Stimulated activated CD4-positive, alpha-beta T cell treated with anti-CD3 and anti-CD28 coated beads, Interleukin-12 subunit alpha, Interleukin-12 subunit beta, amount 100 ng/mL, for 24 hours (primary cell): ENCODE data around the gene ITGBL1.
"Not testable (repeated sequence)": the region's sequence is repeated elsewhere in the genome, so short reads cannot be mapped to it uniquely, and the experiment has no call there.

Experiments
- DNase-seq, 2 experiments: peaks; one replicate each; pipeline ENCODE4 v3.0.0-alpha.2; 2020; ENCODE audit warnings: low read depth in 2 of 2

ITGBL1 gene

GRCh38 chr13:101512650-101513049, 60.2 kb downstream of the ITGBL1 start:
- no peak for DNase-seq

GRCh38 chr13:101514100-101514499, 61.6 kb downstream of the ITGBL1 start:
- DNase-seq, result no peak

DNA sequence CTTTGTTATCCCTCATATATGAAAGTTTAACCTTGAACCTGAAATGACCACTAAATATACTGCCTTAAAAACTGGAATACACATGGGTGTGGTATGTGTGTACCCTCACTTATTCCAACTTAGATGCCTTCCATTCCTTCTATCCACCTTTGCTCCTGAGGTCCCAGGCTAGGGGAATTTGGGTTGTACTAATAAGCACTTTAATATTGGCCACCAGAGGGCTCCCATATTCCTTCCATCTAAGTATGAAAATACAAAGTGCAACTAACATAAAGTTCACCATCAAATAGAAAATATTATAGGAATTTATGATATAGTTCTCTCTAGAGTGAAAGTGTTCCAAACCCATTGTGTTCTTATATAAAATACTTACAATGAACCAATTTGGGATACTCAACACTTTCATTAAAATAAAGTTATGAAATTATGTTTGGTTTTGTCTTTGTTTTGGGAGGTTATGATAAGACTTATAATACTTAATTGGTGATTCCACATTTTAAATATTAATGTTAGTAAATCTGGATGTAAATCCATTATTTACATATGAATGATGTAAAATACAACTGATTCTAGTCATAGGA, 62.3 kb downstream of the ITGBL1 start:
- DNase-seq, result no peak

DNA sequence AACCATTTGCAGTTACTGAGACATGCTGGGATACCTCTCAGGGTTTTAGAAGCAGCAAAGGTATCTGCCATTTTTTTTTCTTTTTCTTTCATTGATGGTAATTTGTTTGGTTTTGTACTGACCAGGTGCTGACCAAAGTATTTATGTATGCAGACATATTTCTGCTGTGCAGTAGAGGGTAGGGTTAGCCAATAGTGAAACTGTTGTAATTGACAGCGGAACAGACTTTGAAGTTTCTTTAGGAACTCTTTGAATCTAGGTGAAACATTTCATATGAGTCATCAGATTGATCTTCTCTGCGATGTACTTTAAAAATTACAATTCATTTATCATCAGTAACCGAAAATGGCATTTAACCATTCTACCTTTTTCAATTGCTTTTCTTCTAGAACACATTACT, 63.0 kb downstream of the ITGBL1 start:
- no peak for DNase-seq

- DNase-seq, result no peak
Observed at GRCh38 chr13:101516262-101516661, 63.8 kb downstream of the ITGBL1 start.

GRCh38 chr13:101520672-101521071, 68.2 kb downstream of the ITGBL1 start:
- DNase-seq, result no peak

DNA sequence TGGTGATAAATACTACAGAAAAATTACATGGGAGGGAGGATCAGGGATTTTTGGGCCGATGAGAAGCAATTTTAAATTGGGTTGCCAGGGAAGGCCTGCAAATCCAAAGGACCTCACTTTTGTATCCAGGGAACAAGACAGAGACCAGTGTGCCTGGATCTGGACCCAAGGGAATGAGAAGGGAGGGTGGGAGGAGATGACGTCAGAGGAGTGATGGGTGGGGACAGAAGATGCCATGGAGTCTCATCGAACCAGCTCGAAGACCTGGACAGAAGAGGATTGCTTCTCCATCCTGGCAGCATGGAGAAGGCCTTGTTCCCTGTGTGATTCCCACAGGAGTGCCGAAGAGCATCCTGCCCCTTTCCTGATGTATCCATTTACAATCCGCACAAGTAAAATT, 68.9 kb downstream of the ITGBL1 start:
- no peak for DNase-seq

GRCh38 chr13:101522607-101523006, 70.1 kb downstream of the ITGBL1 start:
- no peak for DNase-seq

DNA sequence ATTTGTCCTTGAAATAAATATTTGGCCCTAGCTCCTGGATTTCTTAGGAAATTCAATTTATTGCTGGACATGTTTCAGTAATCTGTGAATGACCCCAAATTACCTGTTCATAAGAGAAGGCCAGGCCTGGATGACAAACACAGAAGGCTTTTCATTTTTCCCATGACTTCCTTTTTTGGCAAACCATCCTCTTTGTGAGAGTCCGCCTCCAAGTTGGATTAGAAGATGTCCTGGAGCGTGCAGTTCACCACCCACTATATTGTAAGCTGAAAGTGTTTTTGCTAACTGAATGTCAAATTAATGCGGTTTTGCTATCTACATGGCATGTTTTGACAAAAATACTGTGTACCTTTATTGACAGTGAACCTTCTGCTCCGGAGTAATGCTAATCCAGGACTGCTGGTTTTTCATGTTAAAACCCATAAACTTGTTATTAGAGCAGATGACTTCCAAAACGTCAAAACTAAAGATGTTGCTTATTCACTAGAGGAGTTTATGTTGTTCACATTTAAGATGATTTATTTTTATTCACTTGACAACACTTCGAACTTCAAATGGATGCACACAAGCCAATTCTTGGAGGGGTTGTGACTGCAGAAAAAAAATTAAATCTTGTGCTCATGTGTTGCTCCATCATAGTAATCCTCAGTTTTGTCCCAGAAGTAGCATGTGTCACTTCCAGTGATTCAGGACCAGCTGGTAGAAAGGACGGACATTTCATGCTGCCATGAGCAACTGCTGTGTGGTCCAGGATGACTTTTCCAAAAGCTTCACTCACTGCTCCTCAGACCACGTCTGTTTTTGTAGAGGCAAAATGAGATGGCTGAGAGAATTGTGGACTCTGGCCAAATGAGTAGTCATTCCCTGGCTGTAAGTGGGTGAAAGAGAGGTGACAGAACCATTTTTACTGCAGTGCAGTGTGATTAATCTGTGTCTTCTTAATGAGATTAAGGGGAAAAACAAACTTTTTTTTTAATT, 71.0 kb downstream of the ITGBL1 start:
- DNase-seq, result no peak

DNA sequence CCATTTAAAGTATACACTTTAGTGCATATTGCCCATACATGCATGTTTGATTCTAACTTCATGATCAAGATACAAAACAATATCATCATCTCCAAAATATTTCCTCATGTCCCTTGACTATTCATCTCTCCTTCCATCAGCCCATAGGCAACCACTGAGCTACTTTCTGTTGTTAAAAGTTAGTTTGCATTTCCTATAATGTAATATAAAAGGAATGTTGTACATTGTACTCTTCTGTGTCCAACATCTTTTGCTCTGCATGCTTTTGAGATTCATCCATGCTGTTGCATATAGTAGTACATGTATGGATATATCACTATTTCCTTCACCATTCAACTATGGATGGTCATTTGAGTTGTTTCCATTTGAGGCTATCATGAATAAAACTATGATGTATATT, 74.7 kb downstream of the ITGBL1 start:
- DNase-seq, result no peak

GRCh38 chr13:101529422-101529821, 76.9 kb downstream of the ITGBL1 start:
- no peak for DNase-seq

DNA sequence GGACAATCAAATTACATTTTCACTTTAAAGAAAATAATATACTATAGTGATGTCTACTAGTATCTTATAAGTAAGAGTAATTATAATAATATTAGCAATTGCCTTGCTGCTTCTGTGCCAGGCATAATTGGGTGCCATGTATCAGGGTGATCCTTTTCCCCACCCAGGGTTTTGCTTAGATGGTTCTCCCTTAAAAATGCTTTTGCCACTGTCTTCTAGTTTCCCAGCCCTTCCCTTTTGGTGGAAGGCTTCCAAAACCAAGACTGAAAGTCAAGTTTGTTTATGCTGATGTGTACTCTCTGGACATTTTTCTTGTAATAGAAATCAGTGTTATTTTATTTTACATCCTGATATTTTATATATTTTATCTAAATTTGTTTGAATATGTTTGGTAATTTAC, 77.8 kb downstream of the ITGBL1 start:
- no peak for DNase-seq

- no peak for DNase-seq
Observed at GRCh38 chr13:101535192-101535746, 82.8 kb downstream of the ITGBL1 start.

GRCh38 chr13:101536079-101536478, 83.6 kb downstream of the ITGBL1 start:
- DNase-seq, result no peak

DNA sequence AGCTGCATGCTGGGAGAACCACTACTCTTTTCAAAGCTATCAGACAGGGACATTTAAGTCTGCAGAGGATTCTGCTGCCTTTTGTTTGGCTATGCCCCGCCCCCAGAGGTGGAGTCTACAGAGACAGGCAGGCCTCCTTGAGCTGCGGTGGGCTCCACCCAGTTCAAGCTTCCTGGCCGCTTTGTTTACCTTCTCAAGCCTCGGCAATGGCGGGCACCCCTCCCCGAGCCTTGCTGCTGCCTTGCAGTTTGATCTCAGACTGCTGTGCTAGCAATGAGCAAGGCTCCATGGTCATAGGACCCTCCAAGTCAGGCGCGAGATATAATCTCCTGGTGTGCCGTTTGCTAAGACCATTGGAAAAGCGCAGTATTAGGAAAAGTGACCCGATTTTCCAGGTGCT, 92.1 kb downstream of the ITGBL1 start:
- not testable (repeated sequence) for DNase-seq

- DNase-seq, result no peak
Observed at GRCh38 chr13:101544979-101545378, 92.5 kb downstream of the ITGBL1 start.

- no peak for DNase-seq
Observed at GRCh38 chr13:101545521-101545920, 93.0 kb downstream of the ITGBL1 start.

- no peak for DNase-seq
Observed at GRCh38 chr13:101552286-101552685, 99.8 kb downstream of the ITGBL1 start.

- DNase-seq, result no peak
Observed at GRCh38 chr13:101552786-101553185, 100.3 kb downstream of the ITGBL1 start.

DNA sequence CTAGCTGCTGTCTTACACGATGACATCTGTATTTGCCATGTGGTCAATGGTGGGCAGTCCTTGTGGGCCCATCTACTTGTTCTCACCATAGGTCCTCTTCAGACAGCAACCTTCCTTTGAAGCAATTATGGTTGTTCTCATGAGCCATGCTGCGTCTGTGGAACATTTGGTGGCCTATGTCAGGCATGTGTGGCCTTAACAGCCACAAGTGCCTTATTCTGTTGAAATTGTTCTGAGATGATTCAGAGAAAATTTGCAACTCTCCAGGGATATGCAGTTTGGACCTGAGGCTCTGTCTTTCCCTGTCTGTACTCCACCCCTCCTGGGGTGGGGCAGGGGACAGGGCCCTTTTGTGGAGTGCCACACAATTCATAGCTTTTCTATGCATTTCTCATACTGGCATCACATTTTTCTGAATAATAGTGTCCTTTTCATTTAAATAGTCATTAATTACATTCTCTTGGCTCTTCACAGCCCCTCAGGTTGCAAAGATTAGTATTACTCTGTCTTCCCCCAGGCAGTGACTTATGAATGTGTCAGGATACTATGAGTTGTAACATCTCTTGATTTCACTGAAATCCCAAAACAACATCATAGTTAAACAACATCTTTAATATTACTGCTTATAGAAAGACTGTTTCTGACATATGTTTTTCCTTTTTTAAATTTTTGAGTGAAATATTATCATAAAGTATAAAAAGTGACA, 102.1 kb downstream of the ITGBL1 start:
- DNase-seq, result no peak

DNA sequence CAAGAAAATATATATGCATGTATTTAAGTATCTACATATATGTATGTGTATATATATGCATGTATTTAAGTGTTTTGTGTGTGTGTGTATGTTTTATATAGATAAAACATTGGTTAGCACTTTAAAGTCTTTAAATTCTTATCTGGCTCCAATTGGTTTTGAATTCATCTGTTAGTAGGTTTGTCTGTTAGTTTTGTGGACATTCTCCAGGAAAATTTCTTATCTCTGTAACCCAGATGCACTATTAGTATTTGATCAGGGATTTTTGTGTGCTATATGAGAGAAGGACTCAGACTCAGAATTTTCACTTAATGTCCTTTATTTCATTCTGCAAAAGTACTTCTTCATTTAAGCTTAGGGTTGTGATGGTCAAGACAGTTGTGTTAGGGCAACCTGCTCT, 103.1 kb downstream of the ITGBL1 start:
- no peak for DNase-seq

DNA sequence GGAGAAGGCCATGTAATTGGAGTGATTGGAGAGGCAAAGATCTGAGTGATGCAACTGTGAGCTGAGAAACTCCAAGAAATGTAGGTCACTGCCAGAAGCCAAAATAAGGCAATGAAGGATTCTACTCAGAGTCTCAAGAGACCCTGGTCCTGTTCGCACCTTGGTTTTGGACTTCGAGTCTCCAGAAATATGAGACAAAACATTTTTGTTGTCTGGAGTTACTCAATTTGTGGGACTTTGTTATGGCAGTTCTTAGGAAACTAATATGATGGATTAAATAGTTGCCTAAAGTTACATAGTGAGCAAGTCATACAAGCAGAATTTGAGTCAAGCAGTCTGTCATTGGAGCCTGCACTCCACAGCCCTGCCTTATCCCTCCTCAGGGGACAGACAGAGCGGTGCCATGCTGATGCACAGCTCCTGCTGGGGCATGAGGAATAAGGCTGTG, 104.2 kb downstream of the ITGBL1 start:
- DNase-seq, result no peak
